GM18511 (cell line): ENCODE measurements around the gene FAM136A.
A peak's percentile ranks its signal among the peaks of the same experiment; 100 is the strongest.
"Not testable (repeated sequence)": the region's sequence is repeated elsewhere in the genome, so short reads cannot be mapped to it uniquely, and the experiment has no call there.

Source experiments
- ATAC-seq: cut with Tn5 transposase; IDR thresholded peaks from one replicate; pipeline ENCODE4 v1.9.1; 2021; ENCODE audit warnings: mild to moderate bottlenecking, moderate library complexity; ENCODE audit not compliant: unreplicated experiment

The FAM136A gene

DNA sequence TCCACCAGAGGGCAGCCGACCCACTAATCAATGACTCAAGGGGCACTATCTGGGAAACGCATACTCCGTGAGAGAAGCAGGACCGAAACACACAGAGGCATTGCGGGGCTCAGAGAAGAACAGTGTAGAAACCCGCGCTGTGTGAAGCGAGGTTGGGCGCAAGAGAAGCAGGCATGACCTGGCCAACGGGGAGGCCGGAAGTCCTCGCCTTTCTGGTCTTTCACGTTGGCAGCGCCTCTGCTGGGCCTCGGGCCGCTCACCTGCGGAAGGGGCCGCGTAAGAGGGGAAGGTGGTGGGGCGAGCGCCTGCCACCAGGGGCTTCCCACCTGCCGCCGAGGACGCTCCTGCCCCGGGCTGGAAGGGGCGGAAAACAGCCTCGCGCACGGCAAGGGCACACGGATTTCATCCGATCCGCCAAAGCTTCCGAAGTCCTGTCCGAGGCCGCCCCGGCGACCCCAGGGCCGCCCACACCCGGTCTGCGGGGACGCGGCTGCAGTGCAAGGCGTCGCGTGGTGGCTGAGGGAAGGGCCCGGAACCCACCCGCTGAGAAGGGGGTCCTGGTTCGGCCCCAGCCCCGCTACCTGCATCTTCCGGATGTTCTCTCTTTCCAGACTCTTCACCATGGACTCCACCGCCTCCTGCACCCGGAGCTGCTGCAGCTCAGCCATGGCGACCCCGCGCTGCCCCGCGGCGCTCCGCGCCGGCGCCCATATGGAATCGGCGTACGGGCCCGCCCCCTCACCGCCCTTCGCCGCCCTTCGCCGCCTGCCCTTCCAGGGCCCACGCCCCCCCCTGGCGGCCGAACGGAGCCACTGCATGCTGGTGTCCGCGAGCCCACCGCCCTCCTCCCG lies at the start of gene FAM136A:
Gene FAM136A, minus strand, starts transcription at position 724 of the 851 bp plus-strand sequence. Its CDS starts 56 bp downstream, at position 668.
- ATAC-seq = peak; percentile 84

GRCh38 chr2:70349921-70350685 lies 48.2 kb upstream of the FAM136A start:
- ATAC-seq = no peak

DNA sequence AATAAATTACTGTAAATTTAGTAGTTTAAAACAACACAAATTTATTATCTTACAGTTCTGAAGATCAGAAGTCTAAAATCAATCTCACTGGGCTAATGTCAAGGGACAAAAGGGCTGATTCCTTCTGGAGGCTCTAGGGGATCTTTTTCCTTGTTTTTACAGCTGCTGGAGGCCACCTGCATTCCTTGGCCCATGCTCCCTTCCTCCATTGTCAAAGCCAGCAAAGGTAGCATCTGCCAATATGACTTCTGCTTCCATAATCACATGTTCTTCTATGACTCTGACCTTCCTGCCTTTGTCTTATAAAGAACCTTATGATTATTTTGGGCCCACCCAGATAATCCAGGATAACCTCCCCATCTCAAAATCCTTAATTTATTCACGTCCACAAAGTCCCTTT lies 46.0 kb upstream of the FAM136A start:
- ATAC-seq = no peak

- no peak for ATAC-seq
Observed at GRCh38 chr2:70344195-70344594, 42.3 kb upstream of the FAM136A start.

- ATAC-seq = no peak
Observed at GRCh38 chr2:70341477-70341765, 39.6 kb upstream of the FAM136A start.

DNA sequence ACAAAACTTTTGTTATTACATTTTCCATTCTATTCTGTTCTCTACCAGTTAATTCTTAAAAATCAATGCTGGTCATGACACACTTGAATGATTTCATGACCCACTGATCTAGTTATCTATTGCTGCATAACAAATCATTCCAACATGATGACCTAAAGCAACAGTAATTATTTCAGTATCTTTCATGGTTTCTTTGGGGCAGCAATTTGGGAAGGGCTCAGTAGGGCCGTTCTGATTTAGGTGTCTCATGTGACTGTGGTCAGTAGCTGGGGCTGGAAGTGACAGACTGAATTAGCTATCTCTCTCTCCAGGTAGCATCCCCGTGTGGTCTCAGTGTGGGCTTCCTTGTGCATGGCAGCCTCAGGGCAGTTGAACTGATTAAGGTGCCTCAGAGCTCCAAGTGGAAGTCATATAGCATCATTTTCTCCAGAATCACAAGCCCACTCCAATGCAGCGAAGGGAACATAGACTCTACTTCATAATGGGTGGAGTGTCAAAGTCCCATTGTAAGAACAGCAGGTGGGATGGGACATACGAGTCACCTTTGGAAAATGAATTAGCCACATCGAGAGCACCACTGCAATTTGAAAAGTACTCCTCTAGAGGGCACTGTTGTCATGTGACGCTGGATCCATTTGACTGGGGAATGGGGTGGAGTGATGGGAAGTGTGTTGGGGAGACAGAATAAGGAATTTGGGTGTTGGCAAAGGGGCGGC lies 39.1 kb upstream of the FAM136A start:
- ATAC-seq = no peak

- no peak for ATAC-seq
Observed at GRCh38 chr2:70340075-70340474, 38.2 kb upstream of the FAM136A start.

DNA sequence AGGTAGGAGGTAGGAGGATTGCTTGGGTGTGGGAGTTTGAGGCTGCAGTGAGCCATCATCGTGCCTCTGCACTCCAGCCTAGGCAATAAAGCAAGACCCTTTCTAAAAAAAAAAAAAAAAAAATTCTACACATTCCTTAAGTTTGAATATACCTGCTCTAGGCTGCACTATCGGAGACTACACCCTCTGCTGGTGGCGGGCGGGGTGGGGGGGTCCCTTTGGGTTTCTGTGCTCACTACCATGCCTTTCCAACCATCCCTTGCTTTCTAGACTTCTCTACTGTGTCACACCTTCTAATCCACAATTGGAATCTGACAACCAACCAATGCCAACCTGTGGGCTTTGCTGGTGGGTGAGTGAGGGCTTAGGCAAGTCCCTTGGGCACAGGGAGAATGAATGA lies 34.7 kb upstream of the FAM136A start:
- ATAC-seq = no peak

- no peak for ATAC-seq
Observed at GRCh38 chr2:70331012-70331411, 29.1 kb upstream of the FAM136A start.

GRCh38 chr2:70330476-70330875 lies 28.6 kb upstream of the FAM136A start:
- no peak for ATAC-seq

DNA sequence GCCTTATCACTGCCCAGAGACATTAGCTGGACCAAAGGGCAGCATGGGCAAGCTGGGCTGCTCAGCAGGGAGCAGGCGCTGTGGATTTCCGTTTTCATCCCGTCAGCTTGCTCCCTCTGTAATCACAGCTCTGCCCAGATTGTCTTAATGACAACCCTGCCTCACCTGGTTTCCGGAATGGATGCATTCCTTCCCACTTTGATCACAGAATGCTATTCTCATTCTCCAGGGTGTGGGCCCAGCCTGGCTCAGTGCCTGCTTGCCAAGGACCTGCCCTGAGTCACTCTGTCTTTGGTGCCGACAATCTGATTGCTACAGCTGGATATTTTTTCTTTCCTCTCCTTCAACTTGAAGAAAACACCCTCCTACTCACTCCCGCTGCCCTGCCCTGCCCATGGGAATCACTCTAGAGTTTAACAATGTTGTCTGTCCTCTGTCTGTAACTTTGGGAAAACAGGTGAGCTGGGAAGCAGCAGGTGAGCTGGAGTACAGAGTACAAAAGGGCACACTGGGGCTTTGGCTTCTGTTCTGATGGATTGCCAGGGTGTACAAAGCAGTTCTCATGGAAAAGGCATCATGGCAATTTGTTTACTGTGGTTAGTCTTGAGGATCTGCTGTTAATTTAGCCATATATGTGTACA lies 27.2 kb upstream of the FAM136A start:
- no peak for ATAC-seq

DNA sequence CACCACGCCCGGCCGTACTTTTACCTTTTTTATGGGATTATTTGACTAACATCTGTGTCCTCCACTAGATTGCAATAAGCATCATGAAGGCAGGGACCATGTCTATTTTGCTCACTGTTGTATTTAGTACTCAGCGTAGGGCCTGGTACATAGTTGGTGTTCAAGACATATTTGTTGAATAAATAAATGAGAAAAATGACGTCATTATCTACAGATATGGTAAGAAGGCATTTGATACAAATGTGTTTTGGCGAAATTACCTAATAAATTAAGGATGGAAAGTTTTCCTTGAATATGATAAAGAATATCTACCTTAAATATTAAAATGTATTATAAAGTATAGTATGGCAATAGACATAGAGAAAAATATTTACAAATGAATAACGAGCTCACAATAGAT lies 24.0 kb upstream of the FAM136A start:
- no peak for ATAC-seq

DNA sequence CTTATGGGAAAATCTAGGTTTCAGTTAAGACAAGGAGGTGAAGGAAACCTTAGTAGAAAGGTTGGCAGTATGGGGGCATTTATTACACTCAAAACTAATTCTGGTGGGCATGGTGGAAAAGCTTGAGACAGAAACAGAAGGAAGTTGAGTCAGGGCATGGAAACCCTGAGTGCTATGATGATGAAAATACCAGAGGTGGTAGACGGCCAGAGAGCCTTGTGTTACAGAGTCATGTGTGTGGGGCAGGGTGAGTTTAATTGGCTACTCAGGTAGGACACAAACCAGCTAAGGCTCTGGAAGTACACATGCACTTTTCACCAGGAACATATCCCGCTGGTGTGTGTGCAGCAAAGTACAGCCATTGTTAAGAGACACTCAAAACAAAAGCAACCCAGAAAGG lies 20.7 kb upstream of the FAM136A start:
- ATAC-seq = no peak

- no peak for ATAC-seq
Observed at GRCh38 chr2:70321370-70321769, 19.5 kb upstream of the FAM136A start.

GRCh38 chr2:70314640-70315039 lies 12.8 kb upstream of the FAM136A start:
- ATAC-seq = no peak

DNA sequence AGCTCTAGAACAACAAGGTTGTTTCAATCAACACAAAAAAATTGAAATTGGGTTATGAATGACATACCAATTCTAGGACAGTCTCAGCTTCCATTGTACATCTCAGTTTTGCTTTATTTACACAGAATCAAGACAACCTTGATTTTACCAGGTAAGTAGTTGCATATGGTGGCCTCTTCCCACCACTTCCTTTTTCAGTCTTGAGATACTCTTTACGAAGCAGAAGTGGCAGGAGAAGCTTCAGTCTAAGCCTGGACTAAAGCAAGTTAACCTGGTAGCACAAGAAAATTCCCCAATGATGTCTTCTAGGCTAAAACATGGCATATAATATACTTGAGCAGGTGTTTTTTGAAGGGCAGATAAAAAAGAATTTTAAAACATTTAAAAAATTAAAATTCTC lies 10.7 kb upstream of the FAM136A start:
- no peak for ATAC-seq

- no peak for ATAC-seq
Observed at GRCh38 chr2:70310899-70311298, 9.0 kb upstream of the FAM136A start.

GRCh38 chr2:70305531-70305930 lies 3.7 kb upstream of the FAM136A start:
- no peak for ATAC-seq

DNA sequence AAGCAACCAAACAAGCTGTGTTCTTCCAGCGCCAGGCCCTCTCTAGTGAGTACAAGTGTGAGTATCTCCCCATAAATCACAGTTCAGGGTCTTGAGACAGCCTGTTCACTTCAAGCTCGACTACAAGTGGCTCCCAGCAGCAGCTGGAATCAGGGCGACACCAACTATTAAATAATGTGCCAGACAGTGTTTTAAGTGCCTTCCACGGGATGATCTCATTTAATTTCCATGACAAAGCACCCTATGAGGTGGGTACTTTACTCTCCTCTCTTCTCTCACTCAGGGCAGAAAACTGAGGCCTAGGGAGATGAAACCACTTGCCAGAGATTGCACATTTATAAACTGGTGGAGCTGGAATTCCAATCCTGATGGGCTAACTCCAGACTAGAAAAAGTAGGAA lies 2.6 kb upstream of the FAM136A start:
- ATAC-seq = no peak

DNA sequence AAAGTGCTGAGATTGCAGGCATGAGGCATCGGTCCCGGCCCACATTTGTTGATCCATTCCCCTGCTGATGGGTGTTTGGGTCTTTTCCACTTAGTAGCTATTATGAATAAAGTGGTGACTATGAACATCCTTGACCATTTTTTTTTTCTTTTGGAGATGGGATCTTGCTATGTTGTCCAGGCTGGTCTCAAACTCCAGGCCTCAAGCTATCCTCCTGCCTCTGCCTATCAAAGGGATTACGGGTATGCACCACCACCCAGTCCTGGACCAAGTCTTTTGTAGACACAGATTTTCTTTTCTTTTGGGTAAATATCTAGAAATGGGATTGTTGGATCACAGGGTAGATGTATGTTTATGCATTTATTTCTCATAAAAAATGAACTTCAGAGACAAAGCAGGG lies 1.3 kb upstream of the FAM136A start:
- ATAC-seq = no peak

DNA sequence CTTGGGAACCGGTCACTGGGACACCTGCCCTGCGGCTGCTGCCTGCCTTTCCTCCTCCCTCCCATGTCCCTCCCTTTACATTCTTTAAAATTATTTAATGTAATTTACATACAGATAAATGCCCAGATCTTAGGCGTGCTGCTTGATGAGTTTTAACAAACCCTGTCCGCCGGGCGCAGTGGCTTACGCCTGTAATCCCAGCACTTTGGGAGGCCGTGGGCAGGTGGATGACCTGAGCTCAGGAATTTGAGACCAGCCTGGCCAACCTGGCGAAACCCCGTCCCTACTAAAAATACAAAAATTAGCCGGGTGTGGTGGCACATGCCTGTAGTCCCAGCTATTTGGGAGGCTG lies 304 bp upstream of the FAM136A start:
- ATAC-seq = not testable (repeated sequence)
